Measurements from ENCODE around the gene STUB1.
A peak's percentile ranks its signal among the peaks of the same experiment; 100 is the strongest.
"Not testable (repeated sequence)": the region's sequence is repeated elsewhere in the genome, so short reads cannot be mapped to it uniquely, and the experiment has no call there.

The STUB1 gene

DNA sequence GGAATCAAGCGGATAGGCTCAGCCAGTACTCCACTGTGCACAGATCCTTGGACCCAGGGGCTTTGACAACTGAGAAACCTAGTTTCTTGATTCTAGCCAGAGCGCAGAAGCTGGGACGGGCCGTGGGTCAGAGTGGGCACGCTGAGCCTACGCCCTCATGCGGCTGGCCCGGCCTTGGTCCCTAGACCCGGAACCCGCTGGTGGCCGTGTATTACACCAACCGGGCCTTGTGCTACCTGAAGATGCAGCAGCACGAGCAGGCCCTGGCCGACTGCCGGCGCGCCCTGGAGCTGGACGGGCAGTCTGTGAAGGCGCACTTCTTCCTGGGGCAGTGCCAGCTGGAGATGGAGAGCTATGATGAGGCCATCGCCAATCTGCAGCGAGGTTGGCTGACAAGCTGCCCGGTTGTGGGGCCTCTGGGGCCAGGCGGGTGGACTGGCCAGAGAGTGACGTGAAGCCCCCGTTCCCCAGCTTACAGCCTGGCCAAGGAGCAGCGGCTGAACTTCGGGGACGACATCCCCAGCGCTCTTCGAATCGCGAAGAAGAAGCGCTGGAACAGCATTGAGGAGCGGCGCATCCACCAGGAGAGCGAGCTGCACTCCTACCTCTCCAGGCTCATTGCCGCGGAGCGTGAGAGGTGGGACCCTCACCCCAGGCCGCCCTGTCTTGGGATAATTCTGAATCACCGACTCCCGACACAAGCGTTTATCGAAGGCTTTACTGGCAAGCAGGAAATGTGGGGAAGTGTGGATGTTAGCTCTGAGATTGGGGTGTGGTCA lies 946 bp downstream of the STUB1 start:
- peak in 1 of 2 donors; percentile 9 for DNase-seq

DNA sequence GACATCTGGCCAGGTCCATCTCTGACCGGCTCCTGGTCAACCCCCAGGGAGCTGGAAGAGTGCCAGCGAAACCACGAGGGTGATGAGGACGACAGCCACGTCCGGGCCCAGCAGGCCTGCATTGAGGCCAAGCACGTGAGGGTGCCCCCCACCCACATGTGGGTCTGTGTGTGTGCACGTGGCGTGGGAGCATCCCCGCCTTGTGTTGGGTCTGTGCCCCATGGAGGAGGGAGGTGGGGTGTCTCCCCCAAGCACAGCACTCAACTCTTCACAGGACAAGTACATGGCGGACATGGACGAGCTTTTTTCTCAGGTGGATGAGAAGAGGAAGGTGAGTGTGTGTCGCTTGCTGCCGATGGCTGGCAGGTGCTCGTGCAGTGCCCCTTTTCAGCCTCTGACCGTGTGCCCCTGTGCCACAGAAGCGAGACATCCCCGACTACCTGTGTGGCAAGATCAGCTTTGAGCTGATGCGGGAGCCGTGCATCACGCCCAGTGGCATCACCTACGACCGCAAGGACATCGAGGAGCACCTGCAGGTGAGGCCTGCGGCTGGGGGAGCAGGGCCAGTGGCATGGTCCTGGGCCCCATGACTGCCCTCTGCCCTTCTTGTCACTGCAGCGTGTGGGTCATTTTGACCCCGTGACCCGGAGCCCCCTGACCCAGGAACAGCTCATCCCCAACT lies 1.7 kb downstream of the STUB1 start:
- no peak for DNase-seq

DNA sequence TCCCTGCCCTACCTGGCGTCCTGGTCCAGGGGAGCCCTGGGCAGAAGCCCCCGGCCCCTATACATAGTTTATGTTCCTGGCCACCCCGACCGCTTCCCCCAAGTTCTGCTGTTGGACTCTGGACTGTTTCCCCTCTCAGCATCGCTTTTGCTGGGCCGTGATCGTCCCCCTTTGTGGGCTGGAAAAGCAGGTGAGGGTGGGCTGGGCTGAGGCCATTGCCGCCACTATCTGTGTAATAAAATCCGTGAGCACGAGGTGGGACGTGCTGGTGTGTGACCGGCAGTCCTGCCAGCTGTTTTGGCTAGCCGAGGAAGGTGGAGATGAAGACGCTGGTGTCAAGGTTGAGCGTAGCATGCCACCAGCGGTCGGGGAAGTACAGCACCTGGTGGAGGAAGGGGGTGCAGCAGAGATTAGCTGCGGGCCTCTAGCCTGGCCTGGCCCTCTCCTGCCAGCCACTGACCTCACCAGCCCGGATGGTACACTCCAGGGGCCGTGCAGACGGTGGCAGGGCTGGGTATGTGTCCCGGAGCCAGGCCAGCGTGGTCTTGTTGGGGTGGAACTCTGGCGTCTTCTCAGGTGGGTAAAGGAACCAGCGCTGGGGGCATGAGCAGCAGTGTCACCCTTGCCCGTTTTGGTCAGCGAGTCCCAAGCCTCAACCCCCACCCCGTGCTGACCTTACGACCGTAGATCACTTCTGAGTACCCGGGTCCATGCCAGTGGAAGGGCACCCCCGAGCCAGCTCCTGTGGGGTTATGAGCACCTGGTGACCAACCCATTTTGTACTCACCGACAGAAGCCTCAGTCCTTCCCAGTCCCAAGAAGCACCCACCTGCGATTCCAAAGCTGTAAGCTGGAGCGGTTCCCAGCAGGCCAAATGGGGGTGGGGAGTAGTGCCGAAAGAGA lies 2.5 kb downstream of the STUB1 start:
- DNase-seq: no peak

DNA sequence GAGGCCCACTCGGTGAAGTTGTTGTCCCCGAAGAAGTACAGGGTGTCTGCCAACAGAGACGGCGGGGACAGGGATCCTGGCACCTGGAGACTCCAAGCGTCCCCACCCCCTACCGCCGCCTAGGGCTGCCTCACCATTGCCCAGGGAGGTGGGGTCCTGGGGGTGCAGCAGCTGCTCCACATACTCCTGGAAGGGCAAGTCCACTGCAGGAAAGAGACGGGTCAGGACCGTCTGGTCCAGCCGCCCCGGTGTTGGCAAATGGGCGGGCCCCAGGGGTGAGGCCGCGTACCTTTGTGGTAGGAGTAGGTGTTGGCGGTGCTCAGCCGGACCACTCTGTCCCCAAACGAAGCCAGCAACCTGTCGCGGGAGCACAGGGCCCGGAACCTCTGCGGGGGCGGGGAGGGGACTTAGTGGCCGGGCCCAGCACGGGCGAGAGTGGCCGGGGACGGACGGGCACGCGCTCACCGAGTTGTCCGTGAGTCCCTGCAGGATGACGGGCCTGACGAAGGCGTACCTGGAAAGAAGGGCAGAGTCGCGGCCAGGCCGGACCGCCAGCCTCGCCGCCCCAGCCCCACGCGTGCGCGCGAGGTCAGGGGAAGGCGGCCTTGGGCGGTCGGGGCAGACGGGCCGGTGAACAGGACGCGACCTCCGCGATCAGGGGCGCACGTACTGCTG lies 3.3 kb downstream of the STUB1 start:
- DNase-seq: no peak

DNA sequence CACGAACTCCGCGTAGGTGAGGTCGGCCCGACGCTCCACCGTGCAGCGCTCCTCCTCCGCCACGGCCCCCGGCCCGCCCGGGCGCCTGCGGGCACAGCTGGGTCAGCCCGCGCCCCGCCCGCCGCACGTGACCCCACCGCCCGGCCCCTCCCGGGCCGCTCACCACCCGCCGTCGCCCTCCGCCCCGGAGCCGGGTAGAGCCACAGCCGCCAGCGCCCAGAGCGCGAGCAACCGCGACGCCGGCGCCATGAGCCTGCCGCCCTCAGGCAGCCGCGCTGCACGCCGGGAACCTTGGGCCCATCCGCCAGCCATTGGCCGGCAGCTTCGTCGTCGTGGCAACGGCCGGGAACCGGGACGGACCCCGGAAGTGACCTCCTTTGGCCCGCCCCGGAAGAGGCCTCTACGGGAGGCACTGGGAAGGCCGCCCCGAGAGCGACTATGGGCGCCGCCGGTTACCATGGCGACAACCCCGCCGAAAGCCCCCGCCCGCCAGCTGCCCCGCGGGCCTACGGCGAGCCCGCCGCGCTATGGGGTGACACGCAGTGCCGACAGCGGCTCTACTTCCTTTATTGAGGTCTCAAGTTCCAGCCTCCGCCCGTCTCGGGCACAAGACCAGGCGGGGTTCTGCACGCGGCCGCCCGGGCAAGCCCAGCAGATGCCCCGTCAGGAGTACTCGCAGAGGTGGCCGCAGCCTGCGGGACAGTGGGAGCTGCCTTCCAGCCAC lies 4.0 kb downstream of the STUB1 start, which contains the start of gene JMJD8:
Gene JMJD8, minus strand, starts transcription at position 264 of the 724 bp plus-strand sequence. Its CDS starts 15 bp downstream, at position 249.
- DNase-seq: peak; percentile 74 to 87

DNA sequence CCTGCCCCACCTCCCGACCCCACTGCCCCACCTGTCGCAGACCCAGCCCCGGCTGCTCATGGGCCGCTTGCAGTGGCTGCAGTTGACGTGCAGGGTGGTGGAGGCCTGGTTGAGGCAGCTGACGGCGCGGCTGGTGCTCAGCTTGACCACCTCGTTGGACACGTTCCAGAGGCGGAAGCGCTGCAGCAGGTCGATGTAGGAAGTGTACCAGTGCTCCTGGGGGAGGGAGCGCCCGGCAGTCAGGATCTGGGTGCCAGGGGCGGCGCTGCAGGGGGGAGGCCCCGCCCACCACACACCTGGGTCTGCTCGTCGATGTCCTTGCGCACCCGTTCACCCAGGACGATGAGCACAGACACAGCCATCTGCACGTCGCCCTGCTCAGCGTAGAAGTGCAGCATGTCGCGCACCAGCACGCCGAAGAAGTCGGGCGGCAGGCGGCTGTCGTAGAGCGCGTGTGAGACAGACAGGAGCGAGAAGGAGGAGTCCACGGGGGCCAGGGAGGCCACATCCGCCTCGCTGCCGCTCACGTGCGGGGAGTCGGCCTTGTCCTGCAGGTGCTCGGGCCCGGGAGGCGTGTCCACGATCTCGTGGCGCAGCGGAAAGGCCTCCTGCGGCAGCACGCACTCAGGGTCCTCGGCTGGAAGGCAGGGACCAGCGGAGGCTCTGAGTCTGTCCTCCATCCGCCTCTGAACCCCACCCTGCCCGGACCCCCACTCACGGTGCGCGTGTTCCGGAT lies 4.9 kb downstream of the STUB1 start:
- DNase-seq: no peak

DNA sequence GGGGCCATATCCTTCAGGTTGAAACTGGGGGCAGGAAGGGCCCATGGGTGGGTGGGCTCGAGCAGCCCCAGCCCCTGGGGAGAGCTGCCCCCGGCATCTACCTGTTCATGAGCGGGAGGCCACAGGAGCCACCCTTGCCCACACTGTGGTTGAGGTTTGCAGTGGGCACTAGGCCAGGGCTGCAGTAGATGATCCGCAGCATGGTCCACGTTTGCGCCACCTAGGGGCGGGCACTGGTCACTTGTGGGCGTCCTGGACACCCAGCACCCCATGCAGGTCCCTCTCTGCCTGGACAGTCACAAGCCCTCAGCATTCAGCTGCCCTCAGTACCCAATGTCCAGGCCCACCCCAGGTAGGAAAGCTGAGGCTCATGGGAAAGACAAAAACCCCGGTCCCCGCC lies 5.8 kb downstream of the STUB1 start:
- peak in 1 of 2 donors; percentile 9 for DNase-seq

DNA sequence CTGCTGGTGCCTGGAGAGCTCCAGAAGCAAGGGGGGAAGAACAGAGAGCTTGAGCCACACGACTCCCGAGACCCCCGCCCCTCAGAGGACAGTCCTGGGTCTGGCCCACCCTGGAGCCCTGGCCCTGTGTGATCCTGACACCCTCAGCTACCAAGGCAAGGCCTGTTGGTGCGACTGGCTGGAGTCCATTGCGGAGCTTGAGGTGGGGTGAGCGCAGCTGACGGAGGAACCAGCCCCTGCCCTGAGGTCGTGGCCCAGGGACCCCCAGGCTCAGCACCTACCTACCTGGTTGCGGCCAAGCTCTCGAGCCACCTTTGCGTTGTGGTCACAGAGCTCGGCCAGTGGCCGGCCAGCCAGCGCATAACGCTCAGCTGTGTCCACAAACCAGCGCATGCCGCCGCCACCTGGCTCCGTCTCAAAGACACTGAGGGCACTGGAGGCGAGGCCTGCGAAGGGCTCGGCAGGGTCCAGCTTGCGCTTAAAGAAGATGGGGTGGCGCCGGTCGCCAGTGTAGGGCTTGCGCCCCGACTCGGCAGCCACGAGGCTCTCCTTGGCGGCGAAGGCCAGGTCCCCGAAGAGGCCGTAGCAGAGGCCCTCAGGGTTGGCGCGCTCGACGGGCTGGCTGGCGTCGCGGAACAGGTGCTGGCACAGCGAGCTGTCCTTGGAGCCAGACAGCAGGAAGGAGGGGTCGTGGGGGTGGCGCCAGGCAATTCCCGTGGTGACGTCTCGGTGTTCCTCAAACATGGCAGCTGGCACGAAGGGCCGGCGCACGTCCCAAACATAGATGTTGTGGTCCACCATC lies 6.5 kb downstream of the STUB1 start:
- DNase-seq: no peak

DNA sequence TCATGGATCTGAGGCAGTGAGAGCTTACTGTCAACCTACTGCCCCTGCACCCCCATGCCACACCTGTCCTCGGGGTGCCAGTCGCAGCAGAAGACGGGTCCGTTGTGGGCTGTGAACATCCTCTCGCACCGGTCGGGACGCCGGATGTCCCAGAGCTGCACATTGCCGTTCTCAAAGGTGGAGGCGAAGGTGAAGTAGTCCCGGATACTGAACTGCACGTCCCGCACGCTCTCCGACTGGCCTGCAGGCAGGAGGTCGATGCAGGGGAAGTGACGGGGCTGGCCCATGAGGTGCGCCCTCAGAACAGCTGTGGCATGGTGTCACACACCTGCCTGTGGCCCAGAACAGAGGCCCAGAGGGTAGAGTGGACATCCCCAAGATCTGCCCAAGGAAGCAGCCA lies 7.3 kb downstream of the STUB1 start:
- DNase-seq: no peak

DNA sequence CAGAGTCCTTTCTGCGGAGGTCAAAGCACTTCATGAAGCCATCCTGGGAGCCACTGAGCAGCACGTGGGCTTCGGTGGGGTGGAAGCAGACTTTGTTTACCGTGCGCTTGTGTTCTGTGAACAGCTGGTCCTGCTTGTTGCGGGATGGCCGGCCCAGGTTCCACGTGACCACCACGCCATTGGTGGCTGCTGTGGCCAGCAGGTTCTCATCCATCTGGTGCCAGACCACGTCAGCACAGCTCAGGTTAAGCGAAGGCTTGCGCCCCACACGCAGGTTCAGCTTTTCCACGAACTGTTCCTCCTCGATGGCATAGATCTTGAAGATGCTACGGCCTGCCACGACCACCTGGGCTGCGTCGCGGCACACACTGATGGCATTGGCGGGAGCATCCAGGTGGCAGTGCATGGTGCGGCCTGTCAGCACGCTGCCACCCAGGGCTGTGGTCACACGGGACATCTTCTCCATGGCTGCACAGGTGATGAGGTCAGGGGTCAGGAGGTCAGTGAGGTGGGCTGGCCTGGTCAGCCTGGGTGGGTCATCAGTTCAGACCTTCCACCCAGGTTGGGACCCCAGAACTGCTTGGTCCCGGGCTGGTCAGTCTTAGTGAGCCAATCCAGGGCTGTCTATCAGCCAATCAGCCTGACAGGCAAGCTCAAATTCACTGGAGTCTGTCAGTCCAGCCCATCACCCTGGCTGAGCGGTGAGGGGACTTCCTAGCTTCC lies 9.1 kb downstream of the STUB1 start:
- no peak for DNase-seq

DNA sequence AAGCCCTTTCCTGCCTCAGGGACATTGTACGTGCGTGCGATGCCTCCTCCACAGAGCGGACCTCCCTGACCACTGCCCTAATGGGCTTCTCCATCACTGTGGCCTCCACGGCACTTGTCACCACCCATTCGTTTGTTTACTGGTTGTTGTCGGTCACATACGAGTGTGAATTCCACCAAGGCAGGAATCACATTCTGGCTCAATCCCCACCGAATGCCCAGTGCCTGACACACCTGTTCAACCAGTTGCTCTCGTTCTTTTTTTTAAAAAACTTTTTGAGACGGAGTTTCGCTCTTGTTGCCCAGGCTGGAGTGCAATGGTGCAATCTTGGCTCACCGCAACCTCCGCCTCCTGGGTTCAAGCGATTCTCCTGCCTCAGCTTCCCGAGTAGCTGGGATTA lies 11.0 kb downstream of the STUB1 start:
- DNase-seq: not testable (repeated sequence)

DNA sequence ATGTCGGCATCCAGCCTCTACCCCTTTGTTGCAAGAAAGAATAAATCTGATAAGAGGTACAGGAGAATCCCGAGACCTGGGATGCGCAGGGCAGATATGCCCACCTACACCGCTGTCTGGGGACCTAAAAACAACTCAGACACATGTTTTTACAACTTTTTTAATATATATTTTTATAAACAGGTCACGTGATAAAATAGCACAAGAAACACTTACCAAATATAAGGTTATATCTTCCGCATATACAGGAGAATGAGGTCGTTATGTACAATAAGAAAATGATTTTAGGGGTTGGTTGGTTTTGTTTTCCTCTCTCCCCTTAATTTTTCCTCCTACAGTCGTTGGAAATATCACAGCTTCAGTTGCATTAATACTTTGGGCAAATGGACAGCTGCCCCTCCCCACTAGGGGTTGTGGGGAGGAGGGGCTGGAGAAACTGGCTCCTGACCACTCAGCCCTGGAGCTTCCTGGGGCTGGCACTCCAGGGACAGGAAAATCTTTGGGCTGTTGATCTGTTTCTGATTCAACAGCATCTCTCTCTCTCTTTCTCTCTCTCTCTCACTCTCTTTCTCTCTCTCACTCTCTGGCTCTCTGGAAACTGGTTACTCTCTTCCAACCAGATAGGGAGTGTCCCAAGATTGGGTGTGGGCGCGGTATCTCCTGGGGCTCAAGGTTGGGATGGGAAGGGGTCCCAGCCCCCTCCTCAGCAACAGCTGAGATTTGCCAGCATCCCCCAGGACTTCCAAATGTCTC lies 12.3 kb downstream of the STUB1 start:
- DNase-seq: no peak

DNA sequence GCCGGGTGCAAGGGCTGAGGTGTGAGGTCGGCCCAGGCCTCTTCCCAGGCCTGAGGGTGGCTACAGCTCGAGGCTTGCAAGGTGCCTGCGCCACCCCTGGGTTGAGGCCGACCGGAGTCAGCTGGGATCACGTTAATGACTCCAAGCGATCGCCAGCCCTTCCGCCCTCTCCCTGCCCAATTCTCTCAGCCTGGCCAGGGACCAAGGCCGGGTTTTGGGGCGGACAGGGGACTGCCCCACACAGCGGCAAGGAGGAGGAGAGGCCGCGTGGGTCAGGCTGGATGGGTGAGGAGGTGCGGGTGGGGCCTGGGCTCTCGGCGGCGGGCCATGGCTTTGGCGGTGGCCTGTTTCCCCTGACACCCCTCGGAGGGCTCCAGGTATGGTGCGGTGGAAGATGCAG lies 13.2 kb downstream of the STUB1 start:
- DNase-seq: no peak

DNA sequence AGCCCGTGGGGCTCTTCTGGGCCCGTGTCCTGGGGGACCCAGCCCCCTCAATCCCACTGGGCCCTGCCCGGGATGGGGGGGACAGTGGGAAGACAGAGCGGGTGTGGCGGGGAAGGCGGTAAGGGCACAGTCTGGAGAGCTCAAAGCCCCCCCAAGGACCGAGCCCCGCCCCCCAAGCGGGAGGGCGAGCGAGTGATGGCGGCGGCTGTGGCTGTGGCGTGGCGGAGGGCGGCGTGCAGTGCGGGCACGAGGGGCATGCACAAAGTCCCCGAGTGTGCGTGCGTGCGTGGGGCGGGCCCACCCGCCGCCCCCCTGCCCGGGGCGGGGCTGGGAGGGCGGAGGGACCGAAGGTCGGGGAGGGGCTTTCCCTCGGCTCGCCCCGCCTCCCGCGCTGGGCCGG lies 13.6 kb downstream of the STUB1 start:
- DNase-seq: no peak

DNA sequence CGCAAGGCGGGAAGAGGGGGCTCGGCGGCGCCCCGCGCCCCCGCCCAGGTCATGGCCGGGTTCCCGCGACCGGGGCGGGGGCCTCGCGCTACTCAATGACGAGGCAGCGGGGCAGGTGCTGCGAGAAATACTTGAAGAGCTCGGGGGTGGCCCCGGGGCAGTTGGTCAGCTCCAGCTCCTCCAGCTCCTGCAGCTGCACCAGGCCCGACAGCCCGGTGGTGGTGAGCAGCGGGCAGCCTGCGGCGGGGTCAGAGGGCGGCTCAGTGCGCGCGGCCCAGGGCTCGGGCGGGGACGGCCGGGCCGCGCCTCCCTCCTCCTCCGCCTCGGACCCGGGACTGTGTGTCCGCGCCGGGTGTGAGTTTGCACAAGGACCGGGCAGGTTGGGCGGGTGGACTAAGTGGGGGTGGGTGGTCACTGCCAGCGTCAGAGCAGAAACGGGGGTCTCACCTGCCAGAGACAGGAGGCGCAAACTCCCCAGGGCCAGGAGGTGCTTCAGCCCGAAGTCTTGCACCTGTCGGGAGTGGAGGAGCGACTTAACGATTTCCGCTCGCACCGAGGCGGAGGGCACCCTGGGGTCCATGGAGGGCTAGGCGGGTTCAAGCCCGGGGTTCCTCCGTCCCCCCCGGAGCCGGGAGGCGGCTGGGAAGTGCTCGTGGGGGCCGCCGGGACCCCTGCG lies 14.1 kb downstream of the STUB1 start:
- no peak for DNase-seq

DNA sequence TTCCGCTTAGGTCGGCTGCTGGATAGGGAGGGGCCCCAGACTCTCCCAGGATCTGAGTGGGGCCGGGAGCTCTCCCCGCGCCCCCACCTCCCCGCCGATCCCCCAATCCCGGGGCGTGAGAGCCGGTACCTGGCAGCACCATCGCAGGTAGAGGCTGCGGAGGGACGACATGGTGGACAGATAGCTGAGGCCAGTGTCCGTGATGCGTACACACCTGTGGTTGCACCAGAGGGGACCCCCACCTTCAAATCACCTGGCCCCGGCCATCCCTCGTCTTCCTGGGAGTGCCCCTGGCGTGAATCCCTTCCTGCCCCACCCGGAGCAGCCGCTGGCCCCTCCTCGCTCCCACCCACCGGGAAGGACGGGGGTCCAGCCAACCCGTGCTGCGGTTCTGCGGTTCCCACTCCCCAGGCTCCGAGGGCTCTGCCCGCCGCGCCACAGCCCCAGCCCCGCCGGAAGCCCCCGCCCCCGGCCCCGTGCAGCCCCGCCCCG lies 14.7 kb downstream of the STUB1 start:
- no peak for DNase-seq

DNA sequence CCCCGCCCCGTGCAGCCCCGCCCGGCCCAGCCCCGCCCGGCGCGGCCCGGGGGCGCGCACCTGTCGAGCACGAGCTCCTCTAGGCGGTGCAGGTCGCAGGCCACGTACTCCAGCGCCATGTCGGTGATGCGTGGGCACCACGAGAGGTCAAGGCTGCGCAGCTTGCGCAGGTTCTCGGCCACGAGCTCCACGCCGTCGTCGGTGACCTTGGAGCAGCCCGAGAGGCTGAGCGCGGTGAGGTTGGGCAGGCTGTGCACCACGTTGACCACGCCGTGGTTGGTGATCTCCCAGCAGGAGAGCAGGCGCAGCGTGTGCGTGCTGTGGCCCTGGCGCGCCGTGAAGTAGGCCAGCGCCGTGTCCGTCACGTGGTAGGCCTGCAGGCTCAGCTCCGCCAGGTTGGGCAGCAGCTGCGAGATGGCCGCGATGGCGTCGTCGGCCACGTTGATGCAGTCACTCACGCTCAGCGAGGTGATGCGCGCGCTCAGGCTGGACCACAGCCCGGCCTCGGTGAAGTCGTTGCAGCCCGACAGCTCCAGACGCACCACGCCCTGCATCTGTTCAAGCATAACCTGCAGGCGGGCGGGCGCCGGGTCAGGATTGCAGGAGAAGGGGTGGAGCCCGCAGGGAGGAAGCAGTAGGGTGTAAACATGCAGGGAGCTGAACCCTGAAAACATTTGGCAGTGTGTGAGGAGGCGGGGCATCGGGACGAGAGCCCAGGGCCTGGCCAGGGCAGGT lies 15.3 kb downstream of the STUB1 start:
- no peak for DNase-seq

Measured in bone marrow (tissue), 2 donors.